GM18907 (cell line): ENCODE measurements around the gene ANKRD55.
A peak's percentile ranks its signal among the peaks of the same experiment; 100 is the strongest.
"Not testable (repeated sequence)": the region's sequence is repeated elsewhere in the genome, so short reads cannot be mapped to it uniquely, and the experiment has no call there.

Experiments
- ATAC-seq: cut with Tn5 transposase; IDR thresholded peaks from one replicate; pipeline ENCODE4 v1.9.1; 2021; ENCODE audit warnings: mild to moderate bottlenecking, moderate library complexity; ENCODE audit not compliant: unreplicated experiment

ANKRD55 gene

DNA sequence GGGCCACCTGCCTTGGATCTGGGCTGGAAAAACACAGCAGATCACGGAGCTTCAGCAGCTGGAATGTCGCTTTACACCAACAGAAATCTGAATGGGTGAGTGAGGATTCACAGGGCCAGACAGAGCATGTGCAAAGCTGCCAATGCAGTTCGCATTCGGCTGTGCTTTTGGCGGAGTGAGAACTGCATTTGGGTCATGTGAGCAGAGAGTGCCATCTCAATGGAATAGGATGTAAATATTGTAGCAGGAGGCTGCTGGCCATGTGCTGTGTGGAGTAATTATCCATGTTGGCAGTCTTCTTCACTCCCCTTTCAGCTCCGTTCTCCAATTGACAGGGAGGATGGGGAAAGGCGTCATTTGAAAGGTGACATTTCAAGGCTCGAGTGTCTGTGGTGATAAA lies at the start of gene ANKRD55:
ANKRD55 (minus strand) TSS at position 101 of the 400 bp plus-strand sequence. CDS start 417 bp downstream, outside the sequence.
- no peak for ATAC-seq

DNA sequence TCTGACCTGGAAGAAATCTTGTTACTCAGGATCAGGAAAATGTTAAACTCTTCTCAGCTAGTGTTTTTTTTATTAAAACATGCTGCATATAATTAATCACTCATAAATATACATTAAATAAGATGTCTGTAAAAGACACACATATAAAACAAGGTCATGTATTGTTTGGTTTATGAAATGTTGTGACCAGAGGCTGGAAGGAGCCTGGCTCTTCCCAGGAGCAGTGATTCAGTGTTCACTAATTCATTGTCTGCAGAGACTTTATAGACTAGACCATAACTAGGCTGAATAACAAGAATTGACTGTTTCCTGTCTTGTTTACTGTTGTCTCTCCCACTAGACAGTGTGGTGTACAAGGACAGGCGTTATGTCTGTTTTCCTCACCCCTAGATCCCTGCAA lies 49.1 kb upstream of the ANKRD55 start:
- ATAC-seq: no peak

DNA sequence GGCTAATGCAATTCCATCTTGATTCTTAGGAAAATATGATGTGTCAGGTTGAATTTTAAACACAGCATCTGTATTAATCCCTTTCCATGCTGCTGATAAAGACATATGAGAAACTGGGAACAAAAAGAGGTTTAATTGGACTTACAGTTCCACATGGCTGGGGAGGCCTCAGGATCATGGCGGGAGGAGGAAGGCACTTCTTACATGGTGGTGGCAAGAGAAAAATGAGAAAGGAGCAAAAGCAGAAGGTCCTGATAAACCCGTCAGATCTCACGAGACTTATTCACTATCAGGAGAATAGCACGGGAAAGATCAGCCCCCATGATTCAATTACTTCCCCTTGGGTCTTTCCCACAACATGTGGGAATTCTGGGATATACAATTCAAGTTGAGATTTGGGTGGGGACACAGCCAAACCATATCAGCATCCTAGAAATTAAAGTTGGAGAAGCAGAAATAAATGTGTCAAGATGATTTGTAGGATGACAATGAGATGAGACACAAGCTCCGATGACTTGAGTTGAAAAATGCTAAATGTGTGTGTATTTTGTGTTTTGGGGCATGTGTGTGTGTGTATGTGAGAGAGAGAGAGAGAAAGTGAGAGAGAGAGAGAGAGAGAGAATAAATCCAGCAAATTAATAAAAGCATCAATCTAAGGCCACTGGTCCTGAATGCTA lies 48.5 kb upstream of the ANKRD55 start:
- no peak for ATAC-seq

DNA sequence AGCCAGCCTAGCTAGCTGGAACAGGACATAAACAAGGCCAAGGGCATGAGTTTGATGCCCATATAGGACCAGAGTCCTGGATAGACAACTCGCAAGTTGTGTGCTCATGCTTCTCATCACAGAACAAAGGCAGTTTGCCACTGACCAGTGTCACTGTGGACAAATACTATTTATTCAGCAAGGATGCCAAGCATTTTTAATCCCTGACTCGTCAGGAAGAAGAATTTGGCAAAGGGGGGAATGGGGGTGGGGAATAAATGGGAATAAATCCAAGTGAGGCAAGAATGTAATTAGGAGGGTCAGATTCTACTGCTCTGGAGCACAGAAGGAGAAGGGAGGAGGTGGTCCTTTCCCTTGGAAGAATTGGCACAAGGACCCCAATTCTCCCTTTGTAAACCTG lies 46.8 kb upstream of the ANKRD55 start:
- no peak for ATAC-seq

DNA sequence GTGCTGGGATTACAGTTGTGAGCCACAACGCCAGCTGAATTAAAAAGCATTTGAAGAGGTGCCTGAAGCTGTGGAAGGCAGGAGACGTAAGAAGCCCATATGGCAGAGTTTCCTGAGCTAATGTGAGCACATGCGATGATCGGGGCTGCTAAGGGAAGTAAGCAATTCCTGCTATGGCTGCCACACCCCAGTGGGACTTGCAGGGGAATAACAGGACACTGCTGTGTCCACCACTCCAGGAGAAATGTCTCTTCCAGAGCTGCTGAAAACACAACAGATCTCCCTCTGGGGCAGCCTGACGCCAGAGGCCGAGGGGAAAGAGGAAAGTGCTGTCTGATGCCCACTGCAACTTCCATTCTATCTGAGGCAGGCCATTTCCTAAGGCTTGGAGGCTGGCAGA lies 46.2 kb upstream of the ANKRD55 start:
- no peak for ATAC-seq

DNA sequence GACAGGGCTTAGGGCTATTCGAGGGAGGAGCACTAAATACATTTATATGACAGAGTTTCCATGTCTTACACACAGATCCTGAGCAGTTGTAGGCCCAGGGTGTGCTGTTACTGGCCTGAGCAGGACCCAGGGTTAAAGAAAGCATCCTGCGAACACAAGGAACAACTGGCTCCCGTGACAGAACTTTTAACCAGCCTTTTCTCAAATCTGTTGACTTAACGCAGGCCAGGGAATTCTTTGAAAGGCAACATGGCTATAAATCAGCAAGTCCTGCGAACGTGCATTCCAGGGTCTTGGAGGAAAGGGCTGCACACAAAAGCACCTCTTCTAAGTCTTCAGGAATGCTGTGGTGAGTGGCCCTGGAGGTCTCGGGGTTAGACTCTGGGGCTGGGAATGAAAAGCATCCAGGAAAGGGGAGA lies 45.2 kb upstream of the ANKRD55 start:
- ATAC-seq: no peak

DNA sequence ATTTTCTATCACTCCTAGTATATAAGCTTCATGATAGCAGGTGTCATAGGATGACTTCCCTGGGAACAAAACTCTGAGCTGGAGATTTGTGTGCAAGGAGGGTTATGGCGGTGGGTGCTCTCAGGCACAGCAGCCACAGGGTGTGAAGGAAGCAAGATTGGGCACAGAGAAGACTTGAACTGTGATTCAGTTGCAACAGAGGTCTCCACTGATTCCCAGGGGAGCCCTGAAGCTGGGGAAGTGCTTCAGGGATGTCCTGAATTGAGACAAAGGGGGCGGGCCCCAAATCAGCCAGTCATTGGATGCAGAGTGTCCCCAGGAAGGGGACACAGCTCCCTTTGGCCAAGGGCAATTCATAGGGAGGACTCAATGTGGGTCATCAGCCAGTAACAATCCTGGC lies 44.4 kb upstream of the ANKRD55 start:
- no peak for ATAC-seq

DNA sequence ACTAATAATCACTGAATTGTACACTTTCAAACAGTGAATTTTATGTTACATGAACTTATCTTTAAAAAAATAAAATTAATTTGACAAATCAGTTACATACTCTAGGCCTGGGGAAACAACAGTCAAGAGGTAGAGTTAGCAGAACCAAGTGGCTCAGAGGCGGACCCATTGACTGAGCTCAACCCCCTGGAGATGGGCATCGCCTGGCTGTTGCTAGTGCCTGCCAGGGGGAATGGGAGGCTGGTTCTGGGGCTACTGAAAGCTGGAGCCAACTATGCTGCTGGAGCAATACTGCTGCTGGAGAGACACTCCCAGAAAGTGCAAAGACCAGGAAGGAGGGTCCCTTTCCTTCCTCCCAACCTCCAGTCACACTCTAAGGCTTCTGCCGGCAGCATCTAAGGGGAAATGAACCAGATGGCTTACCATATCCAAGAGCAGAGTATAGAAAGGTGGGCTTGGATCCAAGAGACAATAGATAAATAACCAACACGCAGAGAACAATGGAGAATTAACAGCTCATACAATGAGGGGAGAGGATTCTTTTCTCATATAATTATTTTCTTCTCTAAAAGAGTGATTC lies 40.3 kb upstream of the ANKRD55 start:
- ATAC-seq: no peak

DNA sequence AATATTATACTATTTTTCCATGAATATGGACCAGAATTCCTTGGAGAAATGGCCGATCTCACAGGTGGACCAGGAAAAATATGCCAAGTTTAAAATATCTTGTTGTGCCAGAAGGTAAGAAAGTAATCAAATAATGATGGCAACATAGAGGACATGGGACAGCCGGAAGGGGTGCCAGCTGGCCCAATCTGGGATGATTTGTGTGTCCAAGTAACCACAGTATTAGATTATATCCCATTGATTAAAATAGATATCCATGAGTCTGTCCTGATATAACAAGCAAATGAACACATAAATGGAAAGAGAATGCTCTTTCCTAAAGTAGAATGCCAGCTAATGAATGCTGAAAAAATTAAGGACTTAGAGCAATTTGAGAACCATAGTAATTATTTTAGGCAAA lies 39.6 kb upstream of the ANKRD55 start:
- no peak for ATAC-seq

DNA sequence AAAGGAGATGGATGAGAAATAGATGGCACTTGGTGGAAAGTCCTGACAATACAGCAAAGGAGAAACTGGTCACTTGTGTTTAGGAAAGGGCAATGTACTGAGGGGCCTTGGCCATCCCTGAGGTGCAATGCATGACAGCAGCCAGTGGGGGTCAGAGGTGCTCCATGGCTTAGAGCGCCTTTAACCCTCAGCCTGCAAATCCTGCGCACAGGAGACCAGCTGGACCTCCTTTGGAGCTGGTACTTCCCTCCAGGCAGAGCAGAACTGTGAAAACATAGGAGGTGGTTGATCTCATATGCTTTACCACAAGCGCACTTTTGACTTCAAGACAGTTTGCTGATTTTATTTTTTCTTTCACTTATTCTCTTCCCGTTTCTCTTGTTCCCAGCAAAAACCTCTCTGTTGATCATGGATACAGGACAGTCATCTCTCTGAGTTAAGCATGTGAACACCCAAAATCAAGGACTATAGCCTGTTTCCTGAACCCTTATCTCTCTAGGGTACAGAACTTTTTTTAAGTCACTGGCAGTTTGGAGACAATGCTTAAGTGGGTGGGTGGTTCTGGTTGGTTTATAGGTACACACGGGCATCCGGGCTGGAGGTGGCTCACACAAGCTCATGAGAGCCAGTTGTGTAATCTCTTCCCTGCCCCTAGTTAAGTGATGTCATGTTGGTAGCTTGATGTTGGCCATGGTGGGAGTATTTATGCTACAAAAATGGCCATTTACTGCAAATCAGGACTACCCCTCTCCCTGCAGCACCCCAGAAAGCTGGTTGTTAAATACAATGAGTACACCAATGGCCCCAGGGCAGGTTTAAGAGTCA lies 37.6 kb upstream of the ANKRD55 start:
- ATAC-seq: peak; percentile 93

DNA sequence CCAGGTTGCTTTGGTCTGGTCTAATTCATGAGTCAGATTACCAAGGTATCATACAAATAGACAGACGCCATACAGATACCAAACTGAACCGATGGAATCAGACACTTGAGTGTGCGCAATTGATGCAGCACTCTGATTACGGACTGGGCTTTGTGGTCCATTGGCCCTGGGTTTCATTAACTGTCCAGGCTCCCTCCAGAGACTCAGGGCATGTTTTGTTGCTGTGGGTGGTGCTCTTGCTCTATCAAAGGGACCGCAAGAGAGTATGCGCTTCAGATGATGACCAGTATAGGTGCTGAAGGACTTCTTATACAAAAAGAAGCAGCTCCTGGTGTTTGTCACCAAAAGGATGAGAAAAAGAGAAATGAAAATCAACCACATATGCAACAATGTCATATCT lies 36.9 kb upstream of the ANKRD55 start:
- no peak for ATAC-seq

DNA sequence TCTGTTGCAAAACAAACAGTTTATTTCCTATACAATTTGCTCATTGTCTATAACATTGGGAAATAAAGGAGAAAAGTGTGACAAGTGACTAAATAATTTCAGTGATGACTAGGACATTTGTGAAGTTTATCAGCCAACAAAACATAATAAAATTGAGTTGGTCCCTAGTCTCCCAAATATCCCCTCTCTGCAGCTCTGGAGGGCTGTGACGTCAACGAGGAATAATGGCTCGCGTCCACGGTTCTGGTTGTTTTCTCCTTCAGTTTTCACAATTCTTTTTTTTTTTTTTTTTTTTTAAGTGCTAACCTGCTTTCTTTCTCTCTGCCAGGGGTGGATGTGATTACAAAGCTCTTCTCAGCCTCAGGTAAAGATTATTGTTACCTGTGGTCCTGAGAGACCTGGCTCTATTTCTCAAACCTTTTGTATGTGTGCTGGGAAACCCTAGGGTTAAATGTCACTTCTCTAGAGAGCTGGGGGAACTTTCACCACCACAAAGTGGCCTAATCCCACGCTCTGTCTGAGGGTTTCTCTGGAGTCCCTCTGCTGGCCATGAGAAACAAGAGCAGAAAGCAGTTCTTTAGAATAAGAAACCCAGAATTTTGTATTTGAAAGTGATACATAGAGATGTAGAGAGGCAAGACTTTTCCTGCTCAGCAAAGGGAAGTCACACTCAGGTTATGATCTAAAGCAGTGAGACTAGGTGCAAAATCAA lies 36.2 kb upstream of the ANKRD55 start:
- ATAC-seq: peak; percentile 59

DNA sequence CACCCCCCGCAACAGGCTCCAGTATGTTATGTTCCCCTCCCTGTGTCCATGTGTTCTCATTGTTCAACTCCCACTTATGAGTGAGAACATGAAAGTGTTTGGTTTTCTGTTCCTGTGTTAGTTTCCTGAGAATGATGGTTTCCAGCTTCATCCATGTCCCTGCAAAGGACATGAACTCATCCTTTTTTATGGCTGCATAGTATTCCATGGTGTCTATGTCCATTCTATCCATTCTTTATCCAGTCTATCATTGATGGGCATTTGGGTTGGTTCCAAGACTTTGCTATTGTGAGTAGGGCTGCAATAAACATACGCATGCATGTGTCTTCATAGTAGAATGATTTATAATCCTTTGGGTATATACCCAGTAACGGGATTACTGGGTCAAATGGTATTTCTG lies 35.6 kb upstream of the ANKRD55 start:
- ATAC-seq: not testable (repeated sequence)

DNA sequence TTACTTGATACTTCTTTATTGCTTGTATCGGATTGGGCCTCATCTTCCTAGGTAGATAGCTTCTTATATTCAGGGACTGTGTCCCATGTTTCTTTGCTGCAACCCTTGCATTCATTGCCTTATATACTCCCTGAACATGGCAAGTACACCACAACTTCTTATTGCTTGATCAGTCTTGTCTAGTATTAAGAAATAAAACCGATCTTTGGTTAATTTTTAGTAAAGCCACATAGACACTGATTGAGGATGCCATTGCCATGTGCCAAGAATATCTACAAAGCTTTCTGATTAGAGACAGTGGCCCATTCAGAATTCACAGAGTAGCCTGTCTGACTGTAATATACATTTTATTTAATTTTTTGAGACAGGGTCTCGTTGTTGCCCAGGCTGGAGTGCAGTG lies 34.7 kb upstream of the ANKRD55 start:
- ATAC-seq: no peak

DNA sequence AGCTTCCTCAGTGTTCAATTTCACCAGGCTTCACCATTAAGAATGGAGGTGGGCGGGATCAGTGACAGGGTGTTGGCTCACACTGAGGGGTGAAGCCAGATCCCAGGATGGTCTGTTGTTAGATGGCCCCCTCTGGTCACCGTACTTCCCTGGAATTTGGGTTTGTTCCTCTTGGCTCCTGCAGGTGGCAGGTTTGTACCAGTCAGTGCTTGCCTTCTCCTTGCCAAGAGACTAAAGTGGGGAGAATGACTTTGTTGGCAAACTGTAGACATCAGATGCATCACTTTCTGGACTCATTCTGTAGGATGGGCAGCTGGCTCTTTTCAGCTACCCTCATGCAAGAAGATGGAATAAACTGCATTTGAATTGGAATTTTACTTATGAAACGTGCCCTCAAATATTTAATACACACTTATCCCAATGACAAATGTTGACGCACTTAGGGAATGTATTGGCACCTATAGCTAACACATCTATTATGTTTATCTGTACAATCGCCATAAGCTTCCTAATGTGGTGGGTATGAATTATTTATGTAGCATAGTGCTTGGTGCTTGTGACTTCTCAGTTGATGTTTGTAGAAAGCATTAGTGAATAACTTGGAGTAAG lies 31.4 kb upstream of the ANKRD55 start:
- ATAC-seq: no peak

DNA sequence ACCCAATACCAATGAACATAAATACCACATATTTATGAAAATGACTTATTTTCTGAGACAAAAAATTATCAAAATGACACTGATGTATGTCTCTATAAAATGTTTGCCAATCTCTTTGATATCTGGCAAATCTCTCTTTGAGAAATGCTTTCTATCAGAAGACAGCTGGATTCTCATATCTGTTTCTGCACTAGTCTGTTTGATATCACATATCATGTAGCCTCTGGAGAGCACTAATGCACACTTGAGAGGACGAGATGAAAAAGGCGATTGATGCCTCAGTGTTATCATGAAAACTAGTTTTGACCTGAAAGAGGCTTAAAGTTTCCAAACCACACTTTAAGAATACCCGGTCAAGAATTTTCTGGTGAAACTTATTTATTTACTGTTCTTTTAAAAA lies 29.1 kb upstream of the ANKRD55 start:
- ATAC-seq: no peak

DNA sequence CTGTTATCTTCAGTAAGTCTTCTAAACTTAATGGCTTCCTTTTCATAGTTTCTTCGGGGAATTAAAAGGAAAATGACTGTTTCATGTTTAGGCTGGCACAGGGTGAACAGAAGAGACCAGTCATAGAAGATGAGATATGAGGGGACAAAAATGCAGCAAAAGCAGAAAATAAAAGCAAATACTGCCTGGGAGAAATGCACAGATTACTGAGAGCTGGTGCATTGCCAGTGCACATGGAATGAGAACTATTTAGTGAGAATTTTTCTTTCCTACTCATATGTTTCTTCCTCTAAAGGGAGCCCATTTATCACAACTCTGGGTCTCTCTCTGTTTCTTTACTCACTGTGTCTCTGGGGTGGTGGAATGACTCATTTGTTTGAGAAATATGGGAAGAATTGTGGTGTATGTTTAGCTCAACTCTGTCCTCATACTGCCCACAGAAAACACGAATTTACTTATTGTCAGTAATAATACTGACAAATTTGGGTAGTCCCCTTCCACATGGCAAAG lies 25.9 kb upstream of the ANKRD55 start:
- peak; percentile 84 for ATAC-seq

DNA sequence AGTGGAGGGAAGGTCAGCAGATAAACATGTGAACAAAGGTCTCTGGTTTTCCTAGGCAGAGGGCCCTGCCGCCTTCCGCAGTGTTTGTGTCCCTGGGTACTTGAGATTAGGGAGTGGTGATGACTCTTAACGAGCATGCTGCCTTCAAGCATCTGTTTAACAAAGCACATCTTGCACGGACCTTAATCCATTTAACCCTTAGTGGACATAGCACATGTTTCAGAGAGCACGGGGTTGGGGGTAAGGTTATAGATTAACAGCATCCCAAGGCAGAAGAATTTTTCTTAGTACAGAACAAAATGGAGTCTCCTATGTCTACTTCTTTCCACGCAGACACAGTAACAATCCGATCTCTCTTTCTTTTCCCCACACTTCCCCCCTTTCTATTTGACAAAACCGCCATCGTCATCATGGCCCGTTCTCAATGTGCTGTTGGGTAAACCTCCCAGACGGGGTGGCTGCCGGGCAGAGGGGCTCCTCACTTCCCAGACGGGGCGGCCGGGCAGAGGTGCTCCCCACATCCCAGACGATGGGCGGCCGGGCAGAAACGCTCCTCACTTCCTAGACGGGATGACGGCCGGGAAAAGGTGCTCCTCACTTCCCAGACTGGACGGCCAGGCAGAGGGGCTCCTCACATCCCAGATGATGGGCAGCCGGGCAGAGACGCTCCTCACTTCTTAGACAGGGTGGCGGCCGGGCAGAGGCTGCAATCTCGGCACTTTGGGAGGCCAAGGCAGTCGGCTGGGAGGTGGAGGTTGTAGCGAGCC lies 24.8 kb upstream of the ANKRD55 start:
- ATAC-seq: not testable (repeated sequence)

DNA sequence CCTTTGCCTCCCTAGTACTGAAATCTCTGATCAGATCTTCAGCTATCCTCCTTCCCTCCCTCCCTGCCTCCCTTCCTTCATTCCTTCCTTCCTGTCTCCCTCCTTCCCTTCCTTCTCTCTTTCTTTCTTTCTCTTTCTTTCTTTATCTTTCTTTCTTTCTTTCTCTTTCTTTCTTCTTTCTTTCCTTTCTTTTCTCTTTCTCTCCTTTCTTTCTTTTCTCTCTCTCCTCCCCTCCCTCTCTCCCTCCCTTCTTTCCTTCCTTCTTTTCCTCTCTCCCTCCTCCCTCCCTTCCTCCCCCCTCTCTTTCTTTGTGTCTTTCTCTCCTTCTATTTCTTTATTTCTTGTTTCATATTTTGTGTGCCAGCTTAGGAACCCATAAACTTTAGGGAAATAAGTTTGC lies 23.9 kb upstream of the ANKRD55 start:
- ATAC-seq: no peak

DNA sequence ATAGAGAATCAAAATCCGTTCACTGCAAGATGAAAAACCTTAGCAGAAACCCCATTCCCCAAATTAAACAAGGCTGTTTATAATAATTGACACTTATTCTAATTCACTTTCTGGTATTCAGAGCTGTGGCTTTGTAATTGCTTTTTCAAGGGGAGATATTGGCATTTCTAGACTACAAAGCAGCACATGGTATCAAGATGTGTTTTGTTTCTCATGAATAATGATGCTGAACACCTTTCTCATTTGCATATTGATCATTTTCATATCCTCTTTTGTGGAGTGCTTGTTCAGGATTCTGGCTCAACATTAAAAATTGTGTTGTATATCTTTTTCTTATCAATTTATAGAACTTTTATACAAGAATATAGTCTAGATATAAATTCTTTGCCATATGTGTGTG lies 22.4 kb upstream of the ANKRD55 start:
- ATAC-seq: no peak
